Measurements from ENCODE around the gene BAIAP2. TPM values are rescaled to one million over a fixed set of nuclear protein-coding genes. Genes with fewer than 3 reads are reported as not detected.

Gene BAIAP2
- total RNA-seq, 8 experiments from 2014 or later: 10.2 to 42.0 (median 28.6) TPM

DNA sequence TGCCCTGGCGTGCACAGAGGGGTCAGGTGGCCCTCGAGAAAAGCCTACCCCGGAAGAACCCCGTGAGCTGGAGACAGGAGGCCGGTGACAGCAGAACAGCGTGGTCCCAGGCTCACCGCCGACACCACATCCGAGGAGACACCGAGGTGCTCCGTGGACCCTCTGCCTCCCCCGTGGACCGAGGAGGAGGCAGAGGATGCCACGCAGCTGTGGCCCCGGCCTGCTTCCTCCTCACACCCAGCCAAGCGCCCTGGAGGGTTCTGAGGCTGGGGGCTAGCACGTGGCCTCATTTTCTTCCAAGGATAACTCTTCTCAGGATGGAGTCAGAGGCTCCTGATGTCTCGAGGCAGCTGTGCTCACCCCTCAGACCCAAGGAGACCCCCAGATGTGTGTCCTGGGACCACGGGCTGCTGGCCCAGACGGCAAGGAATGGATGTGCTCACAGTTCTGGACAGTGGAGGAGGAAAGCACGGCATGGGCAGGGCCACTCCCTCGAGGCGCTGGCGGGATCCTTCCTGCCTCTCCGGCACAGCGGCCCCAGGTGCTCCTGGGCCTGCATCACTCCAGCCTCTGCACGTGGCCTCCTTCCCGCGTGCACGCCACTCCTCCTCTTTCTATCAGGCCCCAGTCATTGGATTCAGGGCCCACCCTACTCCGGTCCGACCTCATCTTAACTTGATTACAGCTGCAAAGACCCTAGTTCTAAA, 125.9 kb downstream of the BAIAP2 start:
- WGBS, 10 experiments: 80% methylated on average over 4 of the region's 32 CpGs; no CpG with 5 or more reads in 9 of the 10 experiments

DNA sequence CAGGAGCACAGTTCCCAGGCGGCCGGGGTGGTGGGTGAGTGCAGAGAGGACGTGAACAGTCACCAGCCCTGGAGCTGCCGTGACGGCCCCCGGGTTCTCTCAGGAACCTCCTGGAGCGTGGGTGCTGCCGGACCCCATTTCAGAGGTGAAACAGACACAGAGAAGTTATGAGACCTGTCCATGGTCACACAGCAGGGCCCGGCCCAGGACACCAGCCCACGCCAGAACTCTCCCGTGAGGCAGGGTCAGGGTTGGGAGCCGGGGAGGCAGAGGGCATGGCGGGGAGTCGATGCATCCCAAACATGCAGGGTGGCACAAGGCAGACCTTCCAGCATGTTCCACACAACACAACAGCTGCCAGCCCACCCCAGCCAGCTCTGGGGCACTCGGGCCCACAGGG, 126.6 kb downstream of the BAIAP2 start:
- in situ Hi-C loops (cut with MboI; ENCODE audit: low pct_unique_long_range_greater_than_20kb in 2 of 9, low sequenced_read_pairs in 9 of 9, unreplicated experiment in 9 of 9): no loop called here
- Histone ChIP-seq H3K4me3 (no peak overlapping the region), H3K27ac (no peak overlapping the region), H3K4me1 (replicated peaks in 1 of 2) (peaks cover 14 to 16% of the 10 kb centered on the region in 2 donors)
- WGBS, 10 experiments: 83% methylated on average over 1 of the region's 15 CpGs; no CpG with 5 or more reads in 9 of the 10 experiments
- ATAC-seq (replicated peaks in 6 of 8): no peak

More for the DNA sequence above, 125.9 kb downstream of the BAIAP2 start:
- no peak overlapping the region for H3K27ac ChIP-seq
- ATAC-seq (replicated peaks in 6 of 8): peak in 1 of 8 experiments; percentile 16
- in situ Hi-C loops (cut with MboI; ENCODE audit: low pct_unique_long_range_greater_than_20kb in 2 of 9, low sequenced_read_pairs in 9 of 9, unreplicated experiment in 9 of 9): no loop called here
- peaks cover 12 to 16% of the 10 kb centered on the region in 2 donors for H3K4me1 ChIP-seq (replicated peaks in 1 of 2)
- H3K4me3 ChIP-seq: no peak overlapping the region

DNA sequence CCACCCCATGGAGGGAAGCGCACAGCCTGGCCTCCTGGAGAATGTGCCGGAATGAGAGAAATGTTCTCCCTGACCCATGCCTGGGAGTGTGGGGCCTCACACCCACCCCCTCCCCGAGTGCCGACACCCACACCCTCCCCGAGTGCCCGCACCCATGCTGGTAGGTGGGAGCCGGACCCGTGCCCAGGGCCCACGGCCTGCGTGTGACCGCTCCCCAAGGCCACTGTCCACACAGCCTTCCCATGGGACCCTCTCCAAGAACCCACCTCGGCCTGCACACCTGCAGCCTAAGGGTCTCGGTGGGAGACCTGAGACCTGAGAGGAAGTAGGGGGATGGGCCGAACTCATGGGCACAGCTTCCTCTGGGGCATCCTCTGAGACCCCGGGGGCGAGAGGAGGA, 127.0 kb downstream of the BAIAP2 start:
- in situ Hi-C loops (cut with MboI; ENCODE audit: low pct_unique_long_range_greater_than_20kb in 2 of 9, low sequenced_read_pairs in 9 of 9, unreplicated experiment in 9 of 9): no loop called here

DNA sequence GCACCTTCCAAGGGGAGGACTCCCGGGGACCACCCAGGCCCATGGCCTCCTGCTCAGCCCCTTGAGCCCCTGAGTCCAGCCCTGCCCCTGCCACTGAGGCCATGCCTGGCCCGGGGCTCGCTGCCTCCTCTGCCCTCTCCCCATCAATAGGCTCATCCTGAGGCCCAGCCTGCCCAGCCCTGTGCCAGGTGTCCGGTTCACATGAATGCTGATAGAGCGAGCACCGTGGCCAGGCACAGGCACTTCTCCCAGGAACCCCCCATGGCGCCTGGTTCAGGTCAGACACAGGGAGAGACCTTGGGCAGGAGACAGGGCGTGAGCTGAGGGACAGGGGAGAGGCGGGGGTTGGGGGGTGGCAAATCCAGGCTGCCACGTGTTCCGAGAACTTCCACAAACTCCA, 127.5 kb downstream of the BAIAP2 start:
- Histone ChIP-seq H3K27ac (no peak overlapping the region), H3K4me1 (replicated peaks in 1 of 2) (peaks cover 16 to 18% of the 10 kb centered on the region in 2 donors), H3K4me3 (no peak overlapping the region)
- 80 to 100% (median 85%) methylated on average over 1 to 3 of the region's 11 CpGs; no CpG with 5 or more reads in 6 of the 10 experiments for WGBS, 10 experiments
- no peak for ATAC-seq (replicated peaks in 6 of 8)
- in situ Hi-C loops (cut with MboI; ENCODE audit: low pct_unique_long_range_greater_than_20kb in 2 of 9, low sequenced_read_pairs in 9 of 9, unreplicated experiment in 9 of 9): no loop called here

More for the DNA sequence above, 127.0 kb downstream of the BAIAP2 start:
- no peak for ATAC-seq (replicated peaks in 6 of 8)
- no peak overlapping the region for H3K4me3 ChIP-seq
- peaks cover 16 to 18% of the 10 kb centered on the region in 2 donors for H3K4me1 ChIP-seq (replicated peaks in 1 of 2)
- no peak overlapping the region for H3K27ac ChIP-seq
- 75 to 81% methylated on average over 4 of the region's 16 CpGs; no CpG with 5 or more reads in 8 of the 10 experiments for WGBS, 10 experiments

DNA sequence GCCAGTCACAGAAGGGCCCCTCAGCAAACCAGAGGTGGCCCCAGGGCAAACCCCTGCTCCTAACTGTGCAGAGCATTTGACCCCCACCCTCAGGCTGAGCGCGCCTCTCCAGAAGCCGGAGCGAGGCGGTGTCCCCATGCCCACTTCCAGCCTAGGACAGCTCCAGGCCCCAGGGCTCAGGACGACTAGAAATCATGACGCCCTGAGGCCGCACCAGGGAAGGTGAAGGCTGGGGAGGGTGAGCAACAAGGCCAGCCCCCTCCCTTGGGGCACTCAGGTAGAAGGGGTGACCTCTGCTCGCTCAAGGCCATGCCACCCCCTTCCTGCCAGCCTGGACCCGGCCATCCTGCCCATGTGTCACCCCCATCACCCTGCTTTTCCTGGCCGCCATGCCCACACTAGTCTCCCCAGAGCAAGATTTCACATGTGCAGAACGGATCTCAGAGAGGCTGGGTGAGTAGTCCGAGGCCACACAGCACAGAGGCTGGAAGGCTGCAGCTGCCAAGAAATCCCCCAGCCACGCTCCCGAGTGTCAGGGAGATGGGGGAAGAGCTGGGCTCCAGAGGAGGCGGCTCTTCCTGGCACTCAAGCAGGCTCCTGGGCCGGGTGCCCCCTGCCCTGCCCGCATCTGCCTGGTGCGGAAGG, 128.2 kb downstream of the BAIAP2 start:
- in situ Hi-C loops (cut with MboI; ENCODE audit: low pct_unique_long_range_greater_than_20kb in 2 of 9, low sequenced_read_pairs in 9 of 9, unreplicated experiment in 9 of 9): no loop called here
- Histone ChIP-seq H3K4me3 (no peak overlapping the region), H3K27ac (no peak overlapping the region), H3K4me1 (replicated peaks in 1 of 2) (peaks cover 16 to 18% of the 10 kb centered on the region in 2 donors)
- WGBS, 10 experiments: 50 to 100% (median 90%) methylated on average over 2 to 8 of the region's 19 CpGs; no CpG with 5 or more reads in 6 of the 10 experiments
- no peak for ATAC-seq (replicated peaks in 6 of 8)

DNA sequence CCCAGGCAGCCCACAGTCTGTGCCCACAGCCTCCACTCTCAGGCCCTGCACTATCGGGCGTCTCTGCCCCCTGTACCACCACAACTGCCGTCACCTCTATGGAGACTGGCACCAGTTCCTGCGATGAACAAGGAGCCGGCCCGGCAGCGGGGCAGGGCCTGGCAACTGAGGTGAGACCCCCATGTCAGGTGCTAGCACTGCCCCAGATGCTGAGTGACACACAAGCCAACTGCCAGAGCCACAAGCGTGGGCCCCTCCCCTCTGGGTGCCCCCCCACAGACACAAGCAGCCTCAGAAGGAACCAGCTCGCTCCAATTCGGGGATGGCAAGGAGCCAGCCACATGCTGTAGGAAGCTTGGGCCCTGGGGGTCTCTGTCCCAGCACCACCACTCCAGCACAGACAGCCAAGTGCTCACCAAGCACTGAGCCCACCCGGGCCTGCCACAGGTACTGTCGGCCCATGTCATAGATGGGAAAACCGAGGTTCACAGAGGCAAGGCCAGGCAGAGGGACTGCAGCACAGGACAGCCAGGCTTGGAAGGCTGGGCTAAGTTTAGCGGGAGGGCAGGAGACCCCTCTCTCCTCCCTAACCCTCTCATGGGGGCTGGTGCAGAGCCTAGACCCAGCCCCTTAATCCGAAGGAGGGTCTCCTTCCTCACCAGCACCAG, 128.9 kb downstream of the BAIAP2 start:
- in situ Hi-C loops (cut with MboI; ENCODE audit: low pct_unique_long_range_greater_than_20kb in 2 of 9, low sequenced_read_pairs in 9 of 9, unreplicated experiment in 9 of 9): no loop called here
- Histone ChIP-seq H3K4me3 (no peak overlapping the region), H3K4me1 (replicated peaks in 1 of 2) (peaks cover 16 to 18% of the 10 kb centered on the region in 2 donors), H3K27ac (no peak overlapping the region)
- 33 to 82% methylated on average over 3 of the region's 15 CpGs; no CpG with 5 or more reads in 8 of the 10 experiments for WGBS, 10 experiments
- peak in 1 of 8 experiments; percentile 15 for ATAC-seq (replicated peaks in 6 of 8)

DNA sequence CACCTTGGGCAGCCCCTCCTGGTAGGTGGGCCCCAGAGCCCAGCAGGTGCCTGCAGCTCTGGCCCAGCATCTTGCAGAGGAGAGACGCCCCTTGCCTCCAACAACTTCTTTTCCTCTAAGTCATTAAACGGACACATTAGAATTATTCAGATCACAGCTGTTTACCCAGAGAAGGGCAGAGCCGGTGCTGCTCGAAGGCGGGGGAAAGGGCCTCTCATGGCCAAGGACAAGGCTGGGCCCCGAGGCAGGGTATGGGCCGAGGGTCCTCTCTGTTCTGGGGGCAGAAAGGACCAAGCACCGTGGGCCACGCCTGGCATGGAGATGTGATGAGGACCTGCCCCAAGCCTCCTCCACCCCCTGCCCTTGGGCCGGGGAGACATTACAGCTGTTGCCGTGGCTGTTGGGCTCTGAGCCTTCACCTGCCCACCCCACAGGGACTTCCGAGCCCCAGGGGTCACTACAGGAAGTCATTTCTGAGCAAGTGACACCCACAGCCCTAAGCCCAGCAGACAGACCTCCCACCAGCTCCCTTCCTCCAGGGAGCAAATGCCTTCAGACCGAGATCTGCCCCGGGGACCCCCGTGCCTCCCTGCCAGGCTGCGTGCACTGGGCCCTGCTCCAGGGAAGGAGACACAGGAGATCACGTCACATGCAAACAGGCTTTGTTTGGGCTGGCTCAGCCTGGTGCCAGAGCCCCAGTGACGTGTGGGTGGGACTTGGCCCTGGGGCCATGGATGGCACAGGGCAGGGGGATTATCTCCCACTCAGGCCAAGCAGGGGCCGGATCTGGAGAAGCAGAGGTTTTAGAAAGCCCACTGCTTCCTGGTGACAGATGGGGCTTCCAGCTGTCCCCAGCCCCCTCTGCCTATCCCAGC, 129.7 kb downstream of the BAIAP2 start:
- in situ Hi-C loops (cut with MboI; ENCODE audit: low pct_unique_long_range_greater_than_20kb in 2 of 9, low sequenced_read_pairs in 9 of 9, unreplicated experiment in 9 of 9): no loop called here
- peaks cover 16 to 18% of the 10 kb centered on the region in 2 donors for H3K4me1 ChIP-seq (replicated peaks in 1 of 2)
- peak overlapping the region in 1 of 2 donors; percentile 33 for H3K27ac ChIP-seq
- peak; percentile 26 to 86 (median 60) for ATAC-seq (replicated peaks in 6 of 8)
- WGBS, 10 experiments: 33 to 79% (median 47%) methylated on average over 1 to 11 of the region's 19 CpGs; no CpG with 5 or more reads in 4 of the 10 experiments
- H3K4me3 ChIP-seq: peak overlapping the region in 2 of 5 donors; percentile 45 to 55

DNA sequence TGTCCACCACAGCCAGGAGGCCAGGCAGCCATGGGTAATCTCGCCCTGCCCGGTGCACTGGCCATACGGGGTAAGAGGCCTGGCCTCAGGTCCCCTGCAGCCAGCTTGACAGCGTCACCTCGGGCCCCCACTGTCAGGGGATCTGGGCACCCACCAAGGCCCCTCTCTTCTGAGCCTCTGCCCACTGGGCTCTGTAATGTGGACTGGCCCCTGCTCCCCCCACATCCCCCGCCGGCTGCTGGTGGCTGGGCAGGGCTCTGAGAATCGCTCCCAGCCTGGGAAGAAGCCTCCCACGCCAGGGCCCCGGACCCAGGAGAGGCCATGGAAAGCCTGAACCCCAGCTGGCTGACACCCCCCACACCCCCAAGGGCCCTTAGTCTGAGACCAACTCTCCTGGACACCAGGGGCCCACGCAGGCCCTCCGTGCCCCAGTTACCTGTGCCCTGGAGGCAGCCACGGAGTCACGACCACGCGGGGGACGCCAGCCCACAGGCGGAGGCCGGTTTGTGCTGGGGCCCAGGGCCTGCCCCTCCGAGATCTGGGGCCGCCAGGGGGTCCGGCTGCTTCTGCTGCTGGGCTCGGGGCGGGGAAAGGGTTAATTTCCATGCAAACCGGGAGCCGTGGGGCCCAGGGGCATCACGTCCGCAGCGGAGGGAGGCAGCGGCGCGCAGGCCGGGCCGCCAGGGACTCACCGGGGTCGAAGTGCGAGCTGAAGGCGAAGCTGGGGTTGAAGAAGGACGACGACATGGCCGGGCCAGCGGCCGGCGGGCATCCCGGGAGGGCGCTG, 130.5 kb downstream of the BAIAP2 start, which contains the start of gene PVALEF:
Gene PVALEF (plus strand): TSS at position 262 of the 787 bp plus-strand sequence. CDS start 15,720 bp downstream, outside the sequence.
- in situ Hi-C loops (cut with MboI; ENCODE audit: low pct_unique_long_range_greater_than_20kb in 2 of 9, low sequenced_read_pairs in 9 of 9, unreplicated experiment in 9 of 9): no loop called here
- Histone ChIP-seq H3K4me1 (replicated peaks in 1 of 2) (peaks cover 16 to 18% of the 10 kb centered on the region in 2 donors), H3K27ac (peak within 1 kb of the TSS; percentile 51 to 73), H3K4me3 (peak within 1 kb of the TSS; percentile 38 to 55 (median 45))
- ATAC-seq (replicated peaks in 6 of 8): peak in 7 of 8 experiments; percentile 23 to 63 (median 48)
- no CpG with 5 or more reads among the region's 46 CpGs for WGBS, 10 experiments

DNA sequence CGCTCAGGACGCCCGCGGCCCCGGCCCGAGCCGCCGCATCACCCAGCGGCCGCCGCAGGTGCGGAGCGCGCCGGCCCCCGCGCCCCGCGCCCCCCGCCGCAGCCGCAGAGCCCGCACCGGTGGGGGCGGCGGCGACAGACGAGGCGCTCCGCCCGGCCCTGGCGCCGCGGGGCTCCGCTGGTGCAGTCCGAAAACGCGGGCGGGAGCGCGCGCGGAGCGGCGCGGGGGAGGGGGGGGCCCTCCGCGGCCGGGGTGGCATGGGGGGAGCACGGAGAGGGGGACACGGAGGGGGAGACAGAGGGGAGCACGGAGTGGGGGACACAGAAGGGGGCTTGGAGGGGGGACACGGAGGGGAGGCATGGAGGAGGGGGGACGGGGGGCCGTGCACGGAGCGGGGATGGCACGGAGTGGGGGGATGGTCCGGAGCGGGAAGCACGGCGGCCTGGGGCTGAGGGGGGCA, 131.1 kb downstream of the BAIAP2 start, which contains the start of gene AATK:
Gene AATK (minus strand): TSS at position 189 of the 460 bp plus-strand sequence. CDS start 229 bp downstream, outside the sequence.
- peak in 7 of 8 experiments; percentile 3 to 70 (median 46) for ATAC-seq (replicated peaks in 6 of 8)
- WGBS, 10 experiments: no CpG with 5 or more reads among the region's 62 CpGs
- Histone ChIP-seq H3K4me1 (replicated peaks in 1 of 2) (peaks cover 16 to 18% of the 10 kb centered on the region in 2 donors), H3K27ac (peak within 1 kb of the TSS; percentile 51 to 73), H3K4me3 (peak within 1 kb of the TSS; percentile 38 to 55 (median 45))
- in situ Hi-C loops (cut with MboI; ENCODE audit: low pct_unique_long_range_greater_than_20kb in 2 of 9, low sequenced_read_pairs in 9 of 9, unreplicated experiment in 9 of 9): no loop called here

Data from motor neuron (in vitro differentiated cells).